Tibial nerve (tissue), 4 donors: ENCODE data around the gene EXOC6B. TPM values are rescaled to one million over a fixed set of nuclear protein-coding genes. Genes with fewer than 3 reads are reported as not detected.
"Not testable (repeated sequence)": the region's sequence is repeated elsewhere in the genome, so short reads cannot be mapped to it uniquely, and the experiment has no call there.

Source experiments
- DNase-seq, 2 donors: peaks; one replicate each; pipeline ENCODE4 v3.0.0-alpha.2; 2019; ENCODE audit warnings: low spot score in 2 of 2
- H3K27ac ChIP-seq, 4 donors: fragments of 200-600 bp; sonication (generic) in 3 of 4; one replicate each; pipeline ENCODE4 v1.5.1; 2017 to 2019; ENCODE audit warnings: mild to moderate bottlenecking in 1 of 4
- H3K27me3 ChIP-seq, 2 donors: fragments of 200-600 bp; sonication (generic) in 1 of 2; one replicate each; pipeline versions ENCODE4 v1.5.1 to v1.6.0; 2017 to 2019
- H3K36me3 ChIP-seq, 3 donors: fragments of 200-600 bp; sonication (generic); one replicate each; pipeline ENCODE4 v1.5.1; 2018 to 2019
- H3K4me1 ChIP-seq, 4 donors: fragments of 200-600 bp; sonication (generic) in 3 of 4; one replicate each; pipeline ENCODE4 v1.5.1; 2017 to 2019
- H3K4me3 ChIP-seq, 4 donors: fragments of 200-600 bp; sonication (generic) in 3 of 4; one replicate each; pipeline ENCODE4 v1.5.1; 2017 to 2019; ENCODE audit warnings: mild to moderate bottlenecking in 1 of 4, moderate library complexity in 1 of 4
- H3K9me3 ChIP-seq, 4 donors: fragments of 200-600 bp; sonication (generic) in 3 of 4; one replicate each; pipeline ENCODE4 v1.5.1; 2017 to 2019
- CTCF ChIP-seq, 5 experiments: fragments of 200-600 bp in 3 of 5; fragments of 450-650 bp in 2 of 5; sonication (generic) in 3 of 5; IDR thresholded peaks; one replicate each; pipeline ENCODE4 v1.5.1; 2016 to 2019; ENCODE audit warnings: antibody characterized with exemption in 5 of 5, mild to moderate bottlenecking in 3 of 5, moderate library complexity in 2 of 5
- EP300 ChIP-seq, 2 donors: sonication (generic); formaldehyde crosslinking; IDR thresholded peaks; one replicate each; pipeline ENCODE4 v1.6.1; 2017; ENCODE audit warnings: antibody characterized with exemption in 2 of 2, mild to moderate bottlenecking in 1 of 2
- POLR2A ChIP-seq, 2 donors: fragments of 450-650 bp; IDR thresholded peaks; one replicate each; pipeline ENCODE4 v1.6.1; 2017; ENCODE audit warnings: antibody characterized with exemption in 2 of 2, mild to moderate bottlenecking in 2 of 2, moderate library complexity in 2 of 2
- WGBS, 2 donors: methylation state at CpG; one replicate each; pipeline ENCODE4 v1.1.5; 2018; 5-methylcytosine and 5-hydroxymethylcytosine counted together
- total RNA-seq, 4 donors: library from RNA; depleted of rRNA; stranded (reverse); fragments of >200 nt; gene quantifications; one replicate each; pipeline ENCODE4 v1.1.0, GENCODE V29; 2016

Gene EXOC6B
- total RNA-seq, 4 donors from 2014 or later: 22.1 to 41.1 (median 30.3) TPM

- no peak for DNase-seq
- Histone ChIP-seq H3K4me1 (peaks cover 0 to 6% (median 0%) of the 10 kb centered on the region in 4 donors), H3K4me3 (no peak overlapping the region), H3K9me3 (peaks cover 0 to 28% (median 3%) of the 10 kb centered on the region in 4 donors), H3K27ac (no peak overlapping the region), H3K36me3 (peaks cover 0 to 19% (median 0%) of the 10 kb centered on the region in 3 donors), H3K27me3 (no peaks in the 10 kb centered on the region)
- 52 to 58% methylated on average over 2 of the region's 2 CpGs for WGBS, 2 donors
- TF ChIP-seq POLR2A (IDR thresholded peaks at IDR 0.05): no peak
- TF ChIP-seq CTCF (IDR thresholded peaks at IDR 0.05): no peak
- no peak for TF ChIP-seq EP300 (IDR thresholded peaks at IDR 0.05)
Measured at GRCh38 chr2:72423756-72424155, 402.1 kb downstream of the EXOC6B start.

GRCh38 chr2:72421771-72422379 is 404.0 kb downstream of the EXOC6B start:
- DNase-seq, H3K4me3 ChIP-seq, H3K27ac ChIP-seq, H3K27me3 ChIP-seq, H3K4me1 ChIP-seq: not testable (repeated sequence)
- H3K9me3 ChIP-seq: peaks cover 0 to 28% (median 3%) of the 10 kb centered on the region in 4 donors
- WGBS, 2 donors: 96 to 99% methylated on average over 26 to 31 of the region's 31 CpGs
- H3K36me3 ChIP-seq: peaks cover 0 to 17% (median 0%) of the 10 kb centered on the region in 3 donors

- no peak overlapping the region for H3K27ac ChIP-seq
- H3K9me3 ChIP-seq: peaks cover 0 to 25% (median 3%) of the 10 kb centered on the region in 4 donors
- H3K4me3 ChIP-seq: no peak overlapping the region
- no peak for TF ChIP-seq POLR2A (IDR thresholded peaks at IDR 0.05)
- TF ChIP-seq CTCF (IDR thresholded peaks at IDR 0.05): no peak
- TF ChIP-seq EP300 (IDR thresholded peaks at IDR 0.05): no peak
- peaks cover 0 to 12% (median 0%) of the 10 kb centered on the region in 4 donors for H3K4me1 ChIP-seq
- H3K27me3 ChIP-seq: no peaks in the 10 kb centered on the region
- DNase-seq: no peak
- 82 to 83% methylated on average over 5 of the region's 5 CpGs for WGBS, 2 donors
- H3K36me3 ChIP-seq: peaks cover 0 to under 1% (median 0%) of the 10 kb centered on the region in 3 donors
Measured at GRCh38 chr2:72415781-72416475, 409.9 kb downstream of the EXOC6B start.

- WGBS, 2 donors: 63 to 72% methylated on average over 2 of the region's 2 CpGs
- H3K27me3 ChIP-seq: no peaks in the 10 kb centered on the region
Measured at GRCh38 chr2:72415241-72415661, 410.6 kb downstream of the EXOC6B start.

GRCh38 chr2:72414137-72414760 is 411.6 kb downstream of the EXOC6B start:
- Histone ChIP-seq H3K4me3 (no peak overlapping the region), H3K27me3 (no peaks in the 10 kb centered on the region), H3K27ac (no peak overlapping the region), H3K9me3 (peaks cover 0 to 8% (median 0%) of the 10 kb centered on the region in 4 donors), H3K36me3 (peaks cover 0 to 3% (median 0%) of the 10 kb centered on the region in 3 donors), H3K4me1 (peaks cover 0 to 12% (median 0%) of the 10 kb centered on the region in 4 donors)
- DNase-seq: no peak
- TF ChIP-seq CTCF (IDR thresholded peaks at IDR 0.05) (no peak), EP300 (IDR thresholded peaks at IDR 0.05) (no peak)
- 35 to 49% methylated on average over 2 of the region's 2 CpGs for WGBS, 2 donors

More at GRCh38 chr2:72415241-72415661, 410.6 kb downstream of the EXOC6B start:
- Histone ChIP-seq H3K27ac (no peak overlapping the region), H3K36me3 (peaks cover 0 to 3% (median 0%) of the 10 kb centered on the region in 3 donors), H3K4me3 (no peak overlapping the region), H3K4me1 (peaks cover 0 to 12% (median 0%) of the 10 kb centered on the region in 4 donors), H3K9me3 (peaks cover 0 to 18% (median 3%) of the 10 kb centered on the region in 4 donors)
- DNase-seq: no peak
- TF ChIP-seq POLR2A (IDR thresholded peaks at IDR 0.05) (no peak), CTCF (IDR thresholded peaks at IDR 0.05) (no peak), EP300 (IDR thresholded peaks at IDR 0.05) (no peak)
